OCI-M2 (cell line): Measurements from ENCODE around the gene POLDIP3.
"Not testable (repeated sequence)": the region's sequence is repeated elsewhere in the genome, so short reads cannot be mapped to it uniquely, and the experiment has no call there.

Source experiments
- DNase-seq: peaks from one replicate; lab custom pipeline; 2025; ENCODE audit not compliant: unreplicated experiment; lab: John Stamatoyannopoulos, UW

The POLDIP3 gene

GRCh38 chr22:42620084-42620483 is 5.4 kb upstream of the POLDIP3 start:
- DNase-seq: no peak

GRCh38 chr22:42619261-42620063 is 4.8 kb upstream of the POLDIP3 start:
- DNase-seq: no peak

GRCh38 chr22:42617155-42617983 is 2.7 kb upstream of the POLDIP3 start:
- DNase-seq: no peak

- DNase-seq: not testable (repeated sequence)
Measured at GRCh38 chr22:42615860-42616175, 1.1 kb upstream of the POLDIP3 start.

- DNase-seq: peak; percentile 91
Measured at GRCh38 chr22:42615092-42615859, 593 bp upstream of the POLDIP3 start.

- DNase-seq: no peak
Measured at GRCh38 chr22:42613872-42614301, 796 bp downstream of the POLDIP3 start.

- DNase-seq: no peak
Measured at GRCh38 chr22:42612336-42612735, 2.3 kb downstream of the POLDIP3 start.

GRCh38 chr22:42611051-42611450 is 3.6 kb downstream of the POLDIP3 start:
- no peak for DNase-seq

GRCh38 chr22:42610186-42610585 is 4.5 kb downstream of the POLDIP3 start:
- no peak for DNase-seq

- DNase-seq: no peak
Measured at GRCh38 chr22:42608823-42609361, 5.8 kb downstream of the POLDIP3 start.

GRCh38 chr22:42608136-42608822 is 6.4 kb downstream of the POLDIP3 start:
- DNase-seq: no peak

- DNase-seq: not testable (repeated sequence)
Measured at GRCh38 chr22:42607641-42608040, 7.0 kb downstream of the POLDIP3 start.

GRCh38 chr22:42604403-42604802 is 10.3 kb downstream of the POLDIP3 start:
- no peak for DNase-seq

- DNase-seq: no peak
Measured at GRCh38 chr22:42603427-42603826, 11.3 kb downstream of the POLDIP3 start.

- no peak for DNase-seq
Measured at GRCh38 chr22:42602470-42602869, 12.2 kb downstream of the POLDIP3 start.

- no peak for DNase-seq
Measured at GRCh38 chr22:42601879-42602465, 12.7 kb downstream of the POLDIP3 start.

GRCh38 chr22:42596863-42597530 is 17.7 kb downstream of the POLDIP3 start:
- DNase-seq: no peak

GRCh38 chr22:42596336-42596735 is 18.3 kb downstream of the POLDIP3 start:
- DNase-seq: no peak

- no peak for DNase-seq
Measured at GRCh38 chr22:42595434-42595833, 19.2 kb downstream of the POLDIP3 start.

- DNase-seq: no peak
Measured at GRCh38 chr22:42591987-42592386, 22.7 kb downstream of the POLDIP3 start.
